IPS-NIHi7 (cell line): Measurements from ENCODE around the gene PITPNC1.

ENCODE experiments used
- DNase-seq: peaks from one replicate; pipeline ENCODE4 v3.0.0; 2012; ENCODE audit warnings: mixed read lengths; ENCODE audit errors: extremely low spot score

PITPNC1 gene

DNA sequence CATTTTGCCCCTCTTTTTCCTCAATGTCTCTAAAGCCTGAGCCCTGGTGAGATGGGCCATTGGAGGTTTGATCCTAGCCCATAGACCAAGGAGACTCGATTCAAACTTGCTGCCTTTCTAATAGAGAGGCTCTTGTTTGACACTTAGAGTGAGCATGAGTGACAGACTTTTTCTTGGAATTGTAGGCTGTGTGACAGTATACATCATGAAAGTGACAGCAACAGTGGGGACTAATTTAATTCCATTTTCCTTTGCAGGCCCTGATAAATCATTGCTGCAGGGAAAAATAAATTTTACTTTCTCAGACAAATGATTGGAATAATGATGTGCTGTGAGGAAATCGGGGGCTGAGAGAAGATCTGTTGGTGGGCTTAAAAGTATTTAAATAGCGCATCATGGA lies 171.6 kb downstream of the PITPNC1 start:
- DNase-seq: no peak

GRCh38 chr17:67549820-67550219 lies 172.7 kb downstream of the PITPNC1 start:
- no peak for DNase-seq

GRCh38 chr17:67554634-67555033 lies 177.6 kb downstream of the PITPNC1 start:
- DNase-seq: no peak

DNA sequence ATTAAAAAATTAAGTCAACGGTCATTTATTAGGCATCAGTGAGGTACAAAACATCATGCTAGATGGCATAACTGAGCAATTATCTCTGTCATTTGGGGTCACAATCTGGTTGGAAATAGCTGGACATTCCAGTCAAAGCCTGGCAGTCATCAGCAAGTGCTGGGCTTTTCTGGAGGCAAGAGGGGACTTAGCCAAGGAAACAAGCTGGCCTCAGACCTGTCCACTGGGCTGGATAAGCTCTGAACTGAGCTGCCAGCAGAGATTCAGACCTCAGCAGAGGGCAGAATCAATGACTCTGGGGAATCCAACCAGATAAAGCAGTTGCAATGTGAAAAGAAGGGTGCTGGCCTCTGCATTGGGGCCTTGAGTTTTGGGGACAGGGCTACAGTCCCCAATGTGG lies 178.8 kb downstream of the PITPNC1 start:
- DNase-seq: no peak

GRCh38 chr17:67557052-67557845 lies 180.2 kb downstream of the PITPNC1 start:
- DNase-seq: no peak

DNA sequence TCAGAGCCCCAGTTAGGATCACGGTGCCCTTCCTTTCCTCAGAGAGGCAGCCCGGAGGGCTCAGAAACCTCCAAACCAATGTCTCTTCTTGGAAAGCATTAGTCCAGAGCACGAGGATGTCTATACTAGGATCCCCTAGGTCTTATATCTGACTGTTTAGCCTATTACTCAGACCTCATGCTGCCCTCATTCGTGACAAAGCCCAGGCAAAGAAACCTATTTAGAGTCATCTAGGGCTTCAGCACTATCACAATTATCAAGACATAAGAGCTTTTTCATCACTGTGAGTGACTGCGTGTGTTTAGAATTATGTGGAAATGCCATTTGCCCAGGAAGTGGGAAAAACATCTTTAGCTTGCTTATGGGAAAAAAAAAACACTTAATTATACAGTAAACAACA lies 180.8 kb downstream of the PITPNC1 start:
- DNase-seq: no peak

GRCh38 chr17:67558740-67559380 lies 181.8 kb downstream of the PITPNC1 start:
- no peak for DNase-seq

DNA sequence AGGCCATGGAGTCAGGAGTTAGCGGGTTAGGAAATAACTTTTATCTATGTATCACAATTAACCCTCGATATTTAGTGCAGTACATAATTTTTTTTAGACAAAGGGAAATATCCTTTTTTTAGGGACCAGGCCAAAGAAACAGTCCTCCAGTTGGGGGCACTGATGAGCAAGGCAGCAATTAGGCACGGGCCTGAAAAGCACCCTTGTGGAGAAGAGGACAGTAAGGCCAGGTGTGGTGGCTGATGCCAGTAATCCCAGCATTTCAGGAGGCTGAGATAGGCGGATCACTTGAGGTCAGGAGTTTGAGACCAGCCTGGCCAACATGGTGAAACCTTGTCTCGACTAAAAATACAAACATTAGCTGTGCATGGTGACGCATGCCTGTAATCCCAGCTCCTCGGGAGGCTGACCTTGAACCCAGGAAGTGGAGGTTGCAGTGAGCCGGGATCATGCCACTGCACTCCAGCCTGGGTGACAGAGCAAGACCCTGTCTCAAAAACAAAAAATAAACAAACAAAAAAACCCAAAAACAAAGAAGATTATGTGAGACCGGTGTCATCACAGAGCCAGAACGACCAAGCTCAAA lies 182.4 kb downstream of the PITPNC1 start:
- peak; percentile 56 for DNase-seq

DNA sequence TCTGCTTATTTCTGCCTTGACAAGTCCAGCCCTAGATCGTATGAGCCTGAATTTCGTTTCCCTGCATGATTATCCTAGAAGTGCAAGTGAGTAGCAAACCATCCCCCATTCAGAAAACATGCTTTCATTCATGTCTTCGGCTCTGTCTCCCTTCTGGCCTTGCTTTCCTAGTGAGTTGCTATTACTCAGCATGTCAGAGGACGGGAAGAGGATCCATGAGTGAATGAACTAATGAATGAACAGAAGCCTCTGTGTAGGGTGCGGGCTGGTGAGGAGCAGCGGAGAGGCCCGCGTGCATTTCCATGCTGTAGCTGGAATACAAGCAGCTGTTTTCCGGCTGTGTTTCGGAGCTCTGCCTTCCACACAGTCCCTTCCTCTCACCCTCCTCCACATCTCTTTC lies 184.9 kb downstream of the PITPNC1 start:
- no peak for DNase-seq

DNA sequence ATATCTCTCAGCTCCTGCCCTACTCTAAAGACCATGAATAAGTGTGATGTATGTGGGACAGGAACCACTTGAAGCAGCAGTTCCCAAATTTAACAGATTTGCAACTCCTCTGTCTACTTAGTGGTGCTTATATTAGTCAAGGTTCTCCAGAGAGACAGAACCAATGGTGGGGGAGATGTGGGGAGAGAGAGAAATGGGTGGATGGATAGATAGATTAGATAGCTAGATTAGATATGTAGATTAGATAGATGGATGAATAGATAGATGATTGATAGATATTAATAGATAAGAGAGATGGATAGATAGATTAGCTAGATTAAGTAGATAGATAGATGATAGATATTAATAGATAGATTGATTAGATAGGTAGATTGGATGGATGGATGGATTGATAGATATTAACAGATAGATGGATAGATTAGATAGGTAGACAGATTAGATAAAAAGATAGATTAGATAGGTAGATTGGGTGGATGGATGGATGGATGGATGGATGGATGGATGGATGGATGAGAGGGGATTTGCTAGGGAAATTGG lies 186.7 kb downstream of the PITPNC1 start:
- DNase-seq: no peak

GRCh38 chr17:67565068-67565467 lies 188.0 kb downstream of the PITPNC1 start:
- DNase-seq: no peak

- no peak for DNase-seq
Measured at GRCh38 chr17:67566656-67567055, 189.6 kb downstream of the PITPNC1 start.

DNA sequence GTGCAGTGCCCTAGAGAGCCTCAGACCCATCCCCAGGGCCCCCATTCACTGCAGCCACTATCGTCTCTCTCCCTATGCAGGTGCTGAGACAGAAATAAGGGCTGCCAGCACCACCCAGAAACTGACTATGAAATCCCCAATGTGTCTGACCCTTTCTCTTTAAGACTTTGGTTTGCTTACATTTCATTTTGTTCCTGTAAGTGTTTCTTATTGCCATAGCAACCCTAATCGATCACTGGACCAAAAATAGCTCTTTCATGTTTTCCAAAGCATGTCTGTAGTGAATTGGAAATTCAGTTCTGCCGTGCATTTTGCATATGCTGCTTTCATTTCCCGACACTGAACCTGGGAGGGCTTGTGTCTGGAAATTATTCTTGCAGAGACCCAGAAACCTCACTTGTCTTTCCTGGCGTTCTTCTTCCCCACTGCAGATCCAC lies 192.0 kb downstream of the PITPNC1 start:
- DNase-seq: no peak

- no peak for DNase-seq
Measured at GRCh38 chr17:67569873-67570272, 192.8 kb downstream of the PITPNC1 start.

DNA sequence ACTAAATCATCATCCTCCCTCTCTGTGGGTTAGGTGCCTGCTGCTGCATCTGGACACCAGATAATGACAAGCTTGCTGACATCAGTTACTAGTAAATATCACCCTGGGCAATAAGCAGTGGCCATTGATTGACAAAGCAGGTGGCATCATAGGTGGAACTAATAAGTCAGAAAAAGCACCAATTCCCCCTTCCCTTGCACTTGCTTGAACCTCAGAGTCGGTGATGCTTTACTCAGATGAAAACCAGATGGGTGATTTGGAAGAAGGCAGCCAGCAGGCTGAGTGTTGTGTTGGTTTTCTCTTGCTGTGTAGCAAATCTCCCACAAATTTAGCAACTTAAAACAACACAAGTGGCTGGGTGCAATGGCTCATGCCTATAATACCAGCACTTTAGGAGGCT lies 193.7 kb downstream of the PITPNC1 start:
- DNase-seq: no peak

- DNase-seq: no peak
Measured at GRCh38 chr17:67571478-67571877, 194.4 kb downstream of the PITPNC1 start.

GRCh38 chr17:67573987-67574657 lies 197.0 kb downstream of the PITPNC1 start:
- no peak for DNase-seq

DNA sequence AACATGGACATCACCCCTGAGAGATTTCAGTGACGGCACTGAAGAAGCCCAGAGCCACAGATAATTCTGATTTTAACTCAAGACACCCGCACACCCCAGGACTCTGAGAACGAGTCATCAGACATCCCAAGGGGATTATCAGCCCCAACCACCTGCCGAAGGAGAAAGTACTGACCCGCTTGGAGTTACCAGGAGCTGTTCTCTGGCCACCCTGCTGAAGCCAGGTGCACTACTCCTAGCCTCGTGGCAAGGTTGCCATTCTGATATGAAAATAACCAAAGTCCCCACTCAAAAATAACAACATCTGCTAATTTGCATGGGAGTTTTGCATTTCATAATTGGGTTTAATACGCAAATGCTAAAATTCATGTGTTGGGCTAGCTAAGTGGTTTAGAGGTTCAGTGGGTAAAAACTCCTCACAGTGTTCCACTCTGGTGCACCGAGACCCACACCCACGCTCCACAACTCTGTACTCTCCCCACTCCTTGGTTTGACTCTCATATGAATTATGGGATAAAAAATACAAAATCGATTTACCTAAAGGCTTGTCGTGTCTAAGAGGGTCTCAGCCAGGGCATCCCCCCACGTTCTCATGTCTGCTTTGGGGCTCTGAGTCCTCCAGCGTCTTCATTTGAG lies 197.7 kb downstream of the PITPNC1 start:
- DNase-seq: no peak

GRCh38 chr17:67575325-67575724 lies 198.2 kb downstream of the PITPNC1 start:
- DNase-seq: no peak

- DNase-seq: no peak
Measured at GRCh38 chr17:67576471-67577115, 199.5 kb downstream of the PITPNC1 start.
